ENCODE measurements around the gene DSE.

The DSE gene

DNA sequence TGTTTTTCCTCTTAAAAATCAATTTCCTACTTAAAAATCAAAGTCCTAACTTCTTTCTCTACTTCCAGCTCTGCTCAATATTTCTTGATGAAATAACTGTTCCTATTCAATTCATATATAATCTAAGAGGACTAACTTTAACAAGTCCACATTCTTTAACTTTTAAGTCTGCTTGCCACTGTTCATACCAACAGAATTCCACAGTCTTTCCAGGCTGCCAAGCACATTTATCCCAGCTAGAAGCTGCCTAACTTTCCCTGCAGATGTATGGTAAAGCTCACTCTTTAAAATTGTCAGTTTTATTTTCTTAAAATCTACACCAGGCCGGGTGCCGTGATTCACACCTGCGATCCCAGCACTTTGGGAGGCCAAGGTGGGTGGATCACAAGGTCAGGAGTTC is 102.0 kb downstream of the DSE start:
- no peak for TF ChIP-seq CTCF (IDR thresholded peaks at IDR 0.05)

GRCh38 chr6:116475141-116475540 is 104.4 kb downstream of the DSE start:
- no peak for TF ChIP-seq CTCF (IDR thresholded peaks at IDR 0.05)

DNA sequence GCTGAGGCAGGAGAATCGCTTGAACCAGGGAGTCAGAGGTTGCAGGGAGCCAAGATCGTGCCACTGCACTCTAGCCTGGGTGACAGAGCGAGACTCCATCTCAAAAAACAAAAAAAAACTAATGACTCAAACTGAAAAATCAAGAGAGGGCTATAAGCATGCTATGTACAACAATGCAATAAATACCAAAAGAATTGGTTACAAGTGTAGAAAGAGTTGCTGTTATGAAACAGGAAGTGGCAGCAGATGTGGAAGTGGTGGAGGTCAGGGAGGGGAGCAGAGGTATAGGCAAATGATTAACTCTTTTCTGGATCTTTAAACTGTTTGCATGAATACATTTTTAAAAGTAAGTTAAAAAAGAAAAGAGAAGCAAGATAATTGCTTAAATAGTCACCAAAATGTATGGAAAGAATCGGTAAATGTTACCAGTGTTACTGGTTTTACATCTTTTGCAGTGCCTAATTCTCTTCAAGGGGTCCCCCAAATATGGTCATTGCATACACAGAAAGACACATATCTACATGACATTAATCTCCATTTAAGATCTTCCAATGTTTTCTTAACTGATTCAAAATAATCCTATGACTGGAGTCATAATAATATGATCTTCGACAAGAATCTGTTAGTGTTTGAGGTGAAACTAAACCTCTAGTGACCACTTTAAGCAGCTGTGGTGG is 105.4 kb downstream of the DSE start:
- TF ChIP-seq CTCF (IDR thresholded peaks at IDR 0.05) = no peak

GRCh38 chr6:116482780-116483179 is 112.0 kb downstream of the DSE start:
- no peak for TF ChIP-seq CTCF (IDR thresholded peaks at IDR 0.05)

DNA sequence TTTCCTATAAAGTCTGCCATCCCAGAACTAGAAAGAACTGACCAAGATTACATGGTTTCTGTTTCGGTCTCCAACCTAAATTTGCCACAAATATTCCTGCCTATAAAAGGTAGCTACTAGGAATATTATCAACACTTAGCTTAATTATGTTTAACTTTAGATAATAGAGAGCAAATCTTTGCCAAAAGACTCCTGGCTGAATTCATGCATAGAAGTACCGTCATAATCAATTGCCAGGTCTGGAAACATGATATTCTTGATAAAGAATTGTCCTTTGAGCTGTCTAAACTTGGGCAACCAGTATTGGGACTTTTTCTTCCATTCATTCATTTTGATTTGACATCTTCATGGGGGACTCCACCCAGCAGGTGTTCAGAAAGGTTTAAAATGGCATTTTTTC is 112.9 kb downstream of the DSE start:
- TF ChIP-seq CTCF (IDR thresholded peaks at IDR 0.05) = no peak

DNA sequence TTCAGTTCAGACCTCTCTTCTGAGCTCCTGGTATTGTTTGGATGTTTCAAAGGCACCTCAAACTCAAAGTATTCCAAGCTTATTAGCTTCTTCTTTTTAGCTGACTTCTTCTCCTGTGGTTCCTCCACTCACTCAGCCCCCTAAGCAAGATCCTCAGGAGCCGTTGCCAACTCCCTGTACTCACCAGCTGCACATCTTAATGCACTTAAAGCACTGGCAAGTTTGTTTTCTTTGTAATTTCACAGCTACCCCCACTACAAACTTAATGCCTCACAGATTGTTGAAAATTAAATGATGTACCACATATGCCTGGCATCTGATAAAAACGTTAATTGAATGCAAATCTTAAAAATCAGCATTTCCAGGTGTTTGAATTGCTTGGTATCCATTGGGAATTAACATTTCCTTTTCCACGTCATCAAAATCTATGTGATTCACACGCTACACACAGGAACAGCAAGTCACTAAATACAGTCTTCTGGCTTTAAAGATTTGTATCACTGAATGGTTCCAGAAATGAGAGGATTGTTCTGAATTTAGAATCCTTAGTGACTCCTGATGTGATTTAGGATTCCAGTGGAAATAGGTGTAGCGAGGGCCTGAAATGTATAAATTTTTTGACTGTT is 114.9 kb downstream of the DSE start:
- TF ChIP-seq CTCF (IDR thresholded peaks at IDR 0.05) = no peak

GRCh38 chr6:116491610-116492330 is 121.0 kb downstream of the DSE start:
- no peak for TF ChIP-seq CTCF (IDR thresholded peaks at IDR 0.05)
